Muscle of back (tissue), 11 donors: ENCODE measurements around the gene ANAPC4. TPM values are rescaled to one million over a fixed set of nuclear protein-coding genes. Genes with fewer than 3 reads are reported as not detected.

ENCODE experiments used
- DNase-seq, 3 donors: peaks; one replicate each; pipeline versions ENCODE4 v3.0.0 to v3.0.0-alpha.2; 2013
- polyA plus RNA-seq, 10 donors: library from polyadenylated mRNA; unstranded; fragments of 120-200 nt; gene quantifications; one replicate each; pipeline ENCODE4 v1.2.1, GENCODE V29; 2013; ENCODE audit not compliant: insufficient read length in 10 of 10

Gene ANAPC4
- polyA plus RNA-seq, 10 donors: 16.8 to 41.0 (median 25.1) TPM

GRCh38 chr4:25433966-25434827 lies 57.1 kb downstream of the ANAPC4 start:
- DNase-seq: no peak

- DNase-seq: peak in 2 of 3 donors; percentile 32 to 56
Observed at GRCh38 chr4:25437926-25438325, 60.9 kb downstream of the ANAPC4 start.

DNA sequence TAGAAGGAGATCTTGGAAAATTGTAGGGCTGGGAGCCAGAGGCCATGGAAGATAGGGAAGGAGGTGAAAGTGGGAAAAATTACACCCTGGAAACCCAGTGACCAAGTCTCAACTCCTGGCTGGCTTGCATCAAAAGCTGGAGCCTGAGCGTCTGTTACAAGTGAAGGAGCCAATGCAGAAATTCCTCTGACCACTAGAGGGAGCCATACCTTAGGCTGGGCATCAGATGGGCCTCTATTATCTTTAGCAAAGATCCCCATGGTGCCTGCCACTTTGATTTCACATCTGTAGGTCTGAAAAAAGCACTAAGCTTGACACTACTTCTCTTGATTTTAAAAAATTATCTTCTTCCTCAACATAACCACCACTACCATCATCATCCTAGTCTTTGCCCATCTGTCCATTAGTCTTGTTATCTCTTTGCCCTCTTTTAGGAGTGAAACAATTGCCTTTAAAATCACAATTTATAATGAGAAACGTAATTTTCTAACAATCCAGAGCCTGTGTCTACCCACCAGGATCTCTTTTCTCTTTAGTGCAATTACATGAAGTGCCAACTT lies 62.9 kb downstream of the ANAPC4 start:
- peak; percentile 35 to 70 (median 50) for DNase-seq

GRCh38 chr4:25440478-25441030 lies 63.5 kb downstream of the ANAPC4 start:
- DNase-seq: peak in 2 of 3 donors; percentile 20 to 49

- DNase-seq: peak; percentile 32 to 73 (median 51)
Observed at GRCh38 chr4:25441519-25442117, 64.6 kb downstream of the ANAPC4 start.

DNA sequence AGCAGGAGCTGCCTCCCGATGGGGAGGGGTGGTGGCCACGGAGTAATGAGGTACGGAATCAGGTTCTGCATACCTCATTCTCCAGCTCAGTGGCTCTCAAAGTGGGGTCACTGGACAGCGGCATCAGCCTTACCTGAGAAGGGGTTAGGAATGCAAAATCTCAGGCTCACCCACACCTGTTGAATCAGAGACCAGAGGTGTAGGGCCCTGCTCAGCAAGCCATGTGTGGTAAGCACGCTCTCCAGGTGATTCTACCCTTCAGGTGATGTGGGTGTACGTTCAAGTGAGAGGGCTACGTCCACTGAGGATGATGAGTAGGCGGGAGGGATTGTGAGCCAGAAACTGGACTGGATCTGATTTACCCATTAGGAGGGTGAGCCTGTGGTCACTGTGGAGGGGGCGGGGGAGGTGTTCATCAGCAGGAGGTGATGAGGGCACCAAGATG lies 65.8 kb downstream of the ANAPC4 start:
- DNase-seq: no peak

GRCh38 chr4:25443851-25444250 lies 66.8 kb downstream of the ANAPC4 start:
- DNase-seq: no peak

DNA sequence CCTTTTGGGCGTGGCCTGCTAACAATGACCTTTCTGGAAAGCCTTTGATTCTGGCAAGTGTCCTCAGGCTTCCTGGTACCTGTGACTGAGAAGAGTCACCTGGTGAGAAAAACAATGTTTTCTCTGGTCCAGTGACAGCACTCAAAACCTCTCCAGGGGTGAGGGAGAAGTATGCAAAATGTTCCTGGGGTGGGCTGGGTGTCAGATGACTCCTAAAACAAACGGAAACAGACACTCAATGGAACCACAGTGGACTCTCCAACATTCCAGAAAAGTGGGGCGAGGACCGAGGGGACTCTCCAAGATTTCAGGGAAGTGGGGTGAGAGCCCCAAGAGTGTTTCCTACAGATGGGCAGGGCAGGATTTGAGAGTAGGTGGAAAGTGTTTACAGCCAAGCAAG lies 69.5 kb downstream of the ANAPC4 start:
- no peak for DNase-seq

- peak; percentile 43 to 78 (median 54) for DNase-seq
Observed at GRCh38 chr4:25448379-25449109, 71.5 kb downstream of the ANAPC4 start.

- no peak for DNase-seq
Observed at GRCh38 chr4:25449270-25449669, 72.2 kb downstream of the ANAPC4 start.

GRCh38 chr4:25449688-25450087 lies 72.6 kb downstream of the ANAPC4 start:
- no peak for DNase-seq

GRCh38 chr4:25450491-25450901 lies 73.4 kb downstream of the ANAPC4 start:
- DNase-seq: no peak

GRCh38 chr4:25451676-25452075 lies 74.6 kb downstream of the ANAPC4 start:
- DNase-seq: no peak

GRCh38 chr4:25452081-25452480 lies 75.0 kb downstream of the ANAPC4 start:
- no peak for DNase-seq

- DNase-seq: no peak
Observed at GRCh38 chr4:25454476-25454875, 77.4 kb downstream of the ANAPC4 start.

DNA sequence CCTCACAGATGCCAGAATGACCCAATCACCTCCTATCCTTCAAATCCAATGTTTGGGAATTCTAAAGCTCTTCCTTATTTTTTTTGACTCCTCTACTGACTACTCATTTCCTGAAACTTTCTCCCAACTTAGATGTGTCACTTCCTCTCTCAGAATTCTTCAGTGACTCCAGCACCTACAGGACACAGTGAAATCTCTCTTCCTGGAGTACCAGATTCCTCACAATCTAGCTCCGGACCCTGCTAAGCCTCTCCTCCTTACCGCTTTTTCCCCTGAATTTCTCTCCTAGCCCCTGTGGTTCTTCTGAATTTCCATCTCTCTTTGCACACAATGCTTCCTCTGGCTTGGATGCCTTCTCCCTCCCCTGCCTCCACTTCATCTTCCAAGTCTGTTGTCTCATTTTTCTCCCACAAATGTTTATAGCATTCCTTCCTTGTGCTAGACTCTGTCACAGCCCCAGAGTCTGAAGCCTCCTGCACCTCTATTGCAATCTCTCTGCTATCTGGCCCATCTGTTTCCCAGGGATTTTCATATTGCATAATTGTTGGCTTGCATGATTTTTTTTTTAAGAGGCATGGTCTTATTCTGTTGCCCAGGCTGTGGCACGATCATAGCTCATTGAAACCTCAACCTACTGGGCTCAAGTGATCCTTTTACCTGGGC lies 80.1 kb downstream of the ANAPC4 start:
- DNase-seq: peak in 1 of 3 donors; percentile 33

DNA sequence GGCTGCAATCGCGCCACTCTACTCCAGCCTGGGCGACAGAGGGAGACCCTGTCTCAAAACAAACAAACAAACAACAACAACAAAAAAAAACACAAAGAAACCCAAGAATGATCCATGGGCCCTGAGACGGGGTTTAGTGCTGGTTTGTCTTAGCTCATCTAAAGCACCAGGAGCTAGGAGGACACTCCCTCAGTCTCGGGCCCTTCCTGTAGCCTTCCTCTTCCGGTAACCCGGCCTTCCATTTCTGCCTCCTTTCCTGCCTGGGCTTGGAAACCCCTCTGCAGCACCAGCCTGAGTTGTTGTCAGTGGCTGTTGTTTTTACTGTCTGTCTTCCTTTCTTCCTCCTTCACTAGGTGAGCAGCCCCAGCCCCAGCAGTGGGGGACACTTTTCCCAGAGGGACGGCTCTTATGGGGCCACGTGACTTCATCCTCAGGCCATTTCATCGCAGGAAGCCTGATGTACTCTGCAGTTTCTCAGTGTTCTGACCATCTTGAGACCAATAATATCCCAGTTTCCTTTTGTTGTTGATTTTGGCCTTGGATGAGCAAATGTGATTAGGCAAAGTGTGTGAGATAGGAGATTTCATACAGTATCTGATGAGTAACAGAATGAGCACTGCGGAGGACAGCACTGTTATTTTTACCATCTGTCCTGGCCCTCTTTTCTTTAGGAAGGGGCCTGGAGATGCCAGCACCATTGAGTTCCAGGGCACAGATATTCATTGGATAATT lies 90.1 kb downstream of the ANAPC4 start:
- no peak for DNase-seq

- DNase-seq: no peak
Observed at GRCh38 chr4:25467843-25468242, 90.8 kb downstream of the ANAPC4 start.
